Measurements from ENCODE around the gene PSMG2.

GRCh38 chr18:12772111-12772510, 69.3 kb downstream of the PSMG2 start:
- TF ChIP-seq CTCF (conservative IDR thresholded peaks at IDR 0.05 in 1 of 2, IDR thresholded peaks at IDR 0.05 in 1 of 2; ENCODE audit: extremely low read depth in 1 of 2, insufficient read depth in 1 of 2, low read depth in 1 of 2, low read length in 2 of 2) (no peak), EZH2 (IDR thresholded peaks at IDR 0.05; ENCODE audit: borderline replicate concordance, low read length) (no peak)

Data from mammary epithelial cell (primary cell).